HepG2 (cell line): ENCODE data around the gene RAB40C. TPM values are rescaled to one million over a fixed set of nuclear protein-coding genes. Genes with fewer than 3 reads are reported as not detected.

Source experiments
- GABPB1 ChIP-seq: IDR thresholded peaks from 2 replicates; pipeline ENCODE4 v1.6.1; 2016; ENCODE audit warnings: mild to moderate bottlenecking, missing genetic modification reagents, moderate library complexity, missing compliant biosample characterization
- KDM4B ChIP-seq: sonication (generic); formaldehyde crosslinking; IDR thresholded peaks from 2 replicates; pipeline ENCODE4 v1.4.0; 2020; ENCODE audit warnings: missing genetic modification reagents
- NR2F6 ChIP-seq, 2 experiments: IDR thresholded peaks; 2 replicates each; pipeline ENCODE4 v1.6.1; 2016; ENCODE audit warnings: antibody characterized with exemption in 1 of 2, mild to moderate bottlenecking in 1 of 2
- SALL1 ChIP-seq: sonication (generic); formaldehyde crosslinking; IDR thresholded peaks from 2 replicates; pipeline ENCODE4 v1.8.0; 2022; ENCODE audit warnings: mild to moderate bottlenecking, missing genetic modification reagents
- SAP130 ChIP-seq: IDR thresholded peaks from 2 replicates; pipeline ENCODE4 v1.6.1; 2016; ENCODE audit warnings: low read depth
- ZNF263 ChIP-seq: sonication (generic); formaldehyde crosslinking; IDR thresholded peaks from 2 replicates; pipeline ENCODE4 v1.4.0; 2020; ENCODE audit warnings: missing genetic modification reagents
- ZNF441 ChIP-seq: sonication (generic); formaldehyde crosslinking; IDR thresholded peaks from 2 replicates; pipeline ENCODE4 v1.7.0; 2021; ENCODE audit warnings: missing genetic modification reagents, borderline replicate concordance
- ZNF678 ChIP-seq: sonication (generic); formaldehyde crosslinking; IDR thresholded peaks from 2 replicates; pipeline ENCODE4 v1.4.0; 2020; ENCODE audit warnings: mild to moderate bottlenecking, missing genetic modification reagents
- polyA plus RNA-seq, 8 experiments: library from polyadenylated mRNA; depleted of rRNA in 3 of 8; stranded (reverse) in 7 of 8; unstranded in 1 of 8; fragments of >200 nt; fragmentation: Illumina TruSeq in 4 of 8; extraction: Trizol in 4 of 8; gene quantifications; 2 replicates each; pipeline versions ENCODE4 v1.2.1 to v1.2.3, GENCODE V29; 2011 to 2016; ENCODE audit warnings: low read depth in 4 of 8, missing spikeins in 1 of 8, mixed read lengths in 1 of 8; ENCODE audit not compliant: insufficient read depth in 1 of 8
- total RNA-seq, 5 experiments: library from RNA; depleted of rRNA; stranded (reverse); fragments of >200 nt; fragmentation: Illumina TruSeq; extraction: Trizol; gene quantifications; 2 replicates each; pipeline ENCODE4 v1.2.3, GENCODE V29; 2016; ENCODE audit warnings: low read depth in 1 of 5
- TF ChIP-seq, protein P1 (sequence below): sonication (generic); formaldehyde crosslinking; IDR thresholded peaks from 2 replicates; pipeline ENCODE4 v1.5.0; 2020; ENCODE audit warnings: mild to moderate bottlenecking, missing genetic modification reagents
- TF ChIP-seq, protein P2 (sequence below): sonication (generic); formaldehyde crosslinking; IDR thresholded peaks from 2 replicates; pipeline ENCODE4 v1.8.0; 2022; ENCODE audit warnings: mild to moderate bottlenecking, missing genetic modification reagents
- TF ChIP-seq, protein P3 (sequence below): IDR thresholded peaks from 2 replicates; pipeline ENCODE4 v1.6.1; 2016; ENCODE audit warnings: low read depth, borderline replicate concordance
- TF ChIP-seq, protein P4 (sequence below): sonication (generic); formaldehyde crosslinking; IDR thresholded peaks from 2 replicates; pipeline ENCODE4 v1.4.0; 2020; ENCODE audit warnings: mild to moderate bottlenecking, missing genetic modification reagents
- TF ChIP-seq, protein P5 (sequence below): sonication (generic); formaldehyde crosslinking; IDR thresholded peaks from 2 replicates; pipeline ENCODE4 v1.4.0; 2020; ENCODE audit warnings: mild to moderate bottlenecking, missing genetic modification reagents, borderline replicate concordance
- TF ChIP-seq, protein P6 (sequence below): IDR thresholded peaks from 2 replicates; pipeline ENCODE4 v1.6.1; 2018; ENCODE audit warnings: missing genetic modification reagents, mild to moderate bottlenecking, missing compliant biosample characterization
- TF ChIP-seq, protein P7 (sequence below): sonication (generic); formaldehyde crosslinking; IDR thresholded peaks from 2 replicates; pipeline ENCODE4 v1.5.0; 2020; ENCODE audit warnings: missing genetic modification reagents

Gene RAB40C
- total and polyA plus RNA-seq, 2 of the 13 experiments (the other 11 are each of a cell fraction or from before 2014, with no cell fraction given), result 7.7 to 11.5 TPM

DNA sequence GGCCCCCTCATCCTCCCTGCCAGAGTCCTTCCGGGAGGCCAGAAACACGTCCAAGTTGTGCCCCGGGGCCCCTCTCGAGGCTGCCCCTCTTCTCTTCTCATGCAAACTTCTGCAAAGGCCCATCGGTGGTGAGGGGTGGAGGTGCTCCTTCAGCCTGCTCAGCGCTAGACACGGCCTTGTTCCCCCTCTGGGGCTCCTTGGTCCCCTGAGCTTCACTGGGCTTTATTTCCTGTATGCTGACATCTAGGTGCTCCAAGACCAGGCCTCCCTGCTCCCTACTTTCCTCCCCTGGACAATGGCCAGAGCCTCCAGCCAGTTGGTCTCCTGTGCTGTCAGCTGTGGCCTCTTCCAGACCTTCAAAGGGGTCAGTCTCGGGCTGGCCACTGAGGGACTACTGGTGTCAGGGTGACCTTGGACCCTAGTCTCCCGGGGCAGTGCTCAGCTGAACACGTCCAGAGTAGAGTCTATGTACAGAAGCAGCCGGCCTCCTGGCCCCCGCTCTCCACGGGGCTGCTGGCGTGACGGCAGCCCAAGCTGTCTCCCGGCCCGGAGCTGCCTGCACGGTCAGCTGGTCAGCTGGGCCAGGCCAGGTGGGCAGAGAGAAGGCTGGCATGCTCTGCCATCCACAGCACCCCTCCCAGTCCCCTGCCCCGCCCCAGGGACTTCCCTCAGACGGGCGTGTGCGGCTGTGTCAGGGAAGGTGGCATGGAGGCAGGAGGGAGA is 31.4 kb upstream of the RAB40C start (continued):
- TF ChIP-seq, protein P1, sequence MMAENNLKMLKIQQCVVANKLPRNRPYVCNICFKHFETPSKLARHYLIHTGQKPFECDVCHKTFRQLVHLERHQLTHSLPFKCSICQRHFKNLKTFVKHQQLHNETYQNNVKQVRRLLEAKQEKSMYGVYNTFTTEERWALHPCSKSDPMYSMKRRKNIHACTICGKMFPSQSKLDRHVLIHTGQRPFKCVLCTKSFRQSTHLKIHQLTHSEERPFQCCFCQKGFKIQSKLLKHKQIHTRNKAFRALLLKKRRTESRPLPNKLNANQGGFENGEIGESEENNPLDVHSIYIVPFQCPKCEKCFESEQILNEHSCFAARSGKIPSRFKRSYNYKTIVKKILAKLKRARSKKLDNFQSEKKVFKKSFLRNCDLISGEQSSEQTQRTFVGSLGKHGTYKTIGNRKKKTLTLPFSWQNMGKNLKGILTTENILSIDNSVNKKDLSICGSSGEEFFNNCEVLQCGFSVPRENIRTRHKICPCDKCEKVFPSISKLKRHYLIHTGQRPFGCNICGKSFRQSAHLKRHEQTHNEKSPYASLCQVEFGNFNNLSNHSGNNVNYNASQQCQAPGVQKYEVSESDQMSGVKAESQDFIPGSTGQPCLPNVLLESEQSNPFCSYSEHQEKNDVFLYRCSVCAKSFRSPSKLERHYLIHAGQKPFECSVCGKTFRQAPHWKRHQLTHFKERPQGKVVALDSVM (CRISPR knock-in tag), result peak; percentile 94
- TF ChIP-seq NR2F6 (IDR thresholded peaks at IDR 0.05), result peak; percentile 82
- TF ChIP-seq NR2F6 (CRISPR knock-in tag; IDR thresholded peaks at IDR 0.05), result peak; percentile 94
- peak; percentile 87 for TF ChIP-seq KDM4B
- TF ChIP-seq, protein P2, sequence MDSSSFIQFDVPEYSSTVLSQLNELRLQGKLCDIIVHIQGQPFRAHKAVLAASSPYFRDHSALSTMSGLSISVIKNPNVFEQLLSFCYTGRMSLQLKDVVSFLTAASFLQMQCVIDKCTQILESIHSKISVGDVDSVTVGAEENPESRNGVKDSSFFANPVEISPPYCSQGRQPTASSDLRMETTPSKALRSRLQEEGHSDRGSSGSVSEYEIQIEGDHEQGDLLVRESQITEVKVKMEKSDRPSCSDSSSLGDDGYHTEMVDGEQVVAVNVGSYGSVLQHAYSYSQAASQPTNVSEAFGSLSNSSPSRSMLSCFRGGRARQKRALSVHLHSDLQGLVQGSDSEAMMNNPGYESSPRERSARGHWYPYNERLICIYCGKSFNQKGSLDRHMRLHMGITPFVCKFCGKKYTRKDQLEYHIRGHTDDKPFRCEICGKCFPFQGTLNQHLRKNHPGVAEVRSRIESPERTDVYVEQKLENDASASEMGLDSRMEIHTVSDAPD (CRISPR knock-in tag), result peak; percentile 35; the same call in 1 of the 2 replicates
- TF ChIP-seq, protein P3, sequence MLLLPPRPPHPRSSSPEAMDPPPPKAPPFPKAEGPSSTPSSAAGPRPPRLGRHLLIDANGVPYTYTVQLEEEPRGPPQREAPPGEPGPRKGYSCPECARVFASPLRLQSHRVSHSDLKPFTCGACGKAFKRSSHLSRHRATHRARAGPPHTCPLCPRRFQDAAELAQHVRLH, result peak; percentile 72; the same call in 1 of the 2 replicates
- peak; percentile 95 for TF ChIP-seq SAP130 (CRISPR knock-in tag)
- peak; percentile 61 for TF ChIP-seq GABPB1 (CRISPR knock-in tag)
- TF ChIP-seq ZNF263 (CRISPR knock-in tag), result peak; percentile 88
- peak; percentile 91 for TF ChIP-seq SALL1 (CRISPR knock-in tag)
- TF ChIP-seq ZNF441 (CRISPR knock-in tag), result peak; percentile 74; the same call in 1 of the 2 replicates
- TF ChIP-seq, protein P4, sequence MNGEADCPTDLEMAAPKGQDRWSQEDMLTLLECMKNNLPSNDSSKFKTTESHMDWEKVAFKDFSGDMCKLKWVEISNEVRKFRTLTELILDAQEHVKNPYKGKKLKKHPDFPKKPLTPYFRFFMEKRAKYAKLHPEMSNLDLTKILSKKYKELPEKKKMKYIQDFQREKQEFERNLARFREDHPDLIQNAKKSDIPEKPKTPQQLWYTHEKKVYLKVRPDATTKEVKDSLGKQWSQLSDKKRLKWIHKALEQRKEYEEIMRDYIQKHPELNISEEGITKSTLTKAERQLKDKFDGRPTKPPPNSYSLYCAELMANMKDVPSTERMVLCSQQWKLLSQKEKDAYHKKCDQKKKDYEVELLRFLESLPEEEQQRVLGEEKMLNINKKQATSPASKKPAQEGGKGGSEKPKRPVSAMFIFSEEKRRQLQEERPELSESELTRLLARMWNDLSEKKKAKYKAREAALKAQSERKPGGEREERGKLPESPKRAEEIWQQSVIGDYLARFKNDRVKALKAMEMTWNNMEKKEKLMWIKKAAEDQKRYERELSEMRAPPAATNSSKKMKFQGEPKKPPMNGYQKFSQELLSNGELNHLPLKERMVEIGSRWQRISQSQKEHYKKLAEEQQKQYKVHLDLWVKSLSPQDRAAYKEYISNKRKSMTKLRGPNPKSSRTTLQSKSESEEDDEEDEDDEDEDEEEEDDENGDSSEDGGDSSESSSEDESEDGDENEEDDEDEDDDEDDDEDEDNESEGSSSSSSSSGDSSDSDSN (CRISPR knock-in tag), result peak; percentile 78
- TF ChIP-seq ZNF678 (CRISPR knock-in tag), result no peak
- TF ChIP-seq, protein P5, sequence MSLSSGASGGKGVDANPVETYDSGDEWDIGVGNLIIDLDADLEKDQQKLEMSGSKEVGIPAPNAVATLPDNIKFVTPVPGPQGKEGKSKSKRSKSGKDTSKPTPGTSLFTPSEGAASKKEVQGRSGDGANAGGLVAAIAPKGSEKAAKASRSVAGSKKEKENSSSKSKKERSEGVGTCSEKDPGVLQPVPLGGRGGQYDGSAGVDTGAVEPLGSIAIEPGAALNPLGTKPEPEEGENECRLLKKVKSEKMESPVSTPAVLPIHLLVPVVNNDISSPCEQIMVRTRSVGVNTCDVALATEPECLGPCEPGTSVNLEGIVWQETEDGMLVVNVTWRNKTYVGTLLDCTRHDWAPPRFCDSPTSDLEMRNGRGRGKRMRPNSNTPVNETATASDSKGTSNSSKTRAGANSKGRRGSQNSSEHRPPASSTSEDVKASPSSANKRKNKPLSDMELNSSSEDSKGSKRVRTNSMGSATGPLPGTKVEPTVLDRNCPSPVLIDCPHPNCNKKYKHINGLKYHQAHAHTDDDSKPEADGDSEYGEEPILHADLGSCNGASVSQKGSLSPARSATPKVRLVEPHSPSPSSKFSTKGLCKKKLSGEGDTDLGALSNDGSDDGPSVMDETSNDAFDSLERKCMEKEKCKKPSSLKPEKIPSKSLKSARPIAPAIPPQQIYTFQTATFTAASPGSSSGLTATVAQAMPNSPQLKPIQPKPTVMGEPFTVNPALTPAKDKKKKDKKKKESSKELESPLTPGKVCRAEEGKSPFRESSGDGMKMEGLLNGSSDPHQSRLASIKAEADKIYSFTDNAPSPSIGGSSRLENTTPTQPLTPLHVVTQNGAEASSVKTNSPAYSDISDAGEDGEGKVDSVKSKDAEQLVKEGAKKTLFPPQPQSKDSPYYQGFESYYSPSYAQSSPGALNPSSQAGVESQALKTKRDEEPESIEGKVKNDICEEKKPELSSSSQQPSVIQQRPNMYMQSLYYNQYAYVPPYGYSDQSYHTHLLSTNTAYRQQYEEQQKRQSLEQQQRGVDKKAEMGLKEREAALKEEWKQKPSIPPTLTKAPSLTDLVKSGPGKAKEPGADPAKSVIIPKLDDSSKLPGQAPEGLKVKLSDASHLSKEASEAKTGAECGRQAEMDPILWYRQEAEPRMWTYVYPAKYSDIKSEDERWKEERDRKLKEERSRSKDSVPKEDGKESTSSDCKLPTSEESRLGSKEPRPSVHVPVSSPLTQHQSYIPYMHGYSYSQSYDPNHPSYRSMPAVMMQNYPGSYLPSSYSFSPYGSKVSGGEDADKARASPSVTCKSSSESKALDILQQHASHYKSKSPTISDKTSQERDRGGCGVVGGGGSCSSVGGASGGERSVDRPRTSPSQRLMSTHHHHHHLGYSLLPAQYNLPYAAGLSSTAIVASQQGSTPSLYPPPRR (CRISPR knock-in tag), result peak; percentile 90
- TF ChIP-seq, protein P6, sequence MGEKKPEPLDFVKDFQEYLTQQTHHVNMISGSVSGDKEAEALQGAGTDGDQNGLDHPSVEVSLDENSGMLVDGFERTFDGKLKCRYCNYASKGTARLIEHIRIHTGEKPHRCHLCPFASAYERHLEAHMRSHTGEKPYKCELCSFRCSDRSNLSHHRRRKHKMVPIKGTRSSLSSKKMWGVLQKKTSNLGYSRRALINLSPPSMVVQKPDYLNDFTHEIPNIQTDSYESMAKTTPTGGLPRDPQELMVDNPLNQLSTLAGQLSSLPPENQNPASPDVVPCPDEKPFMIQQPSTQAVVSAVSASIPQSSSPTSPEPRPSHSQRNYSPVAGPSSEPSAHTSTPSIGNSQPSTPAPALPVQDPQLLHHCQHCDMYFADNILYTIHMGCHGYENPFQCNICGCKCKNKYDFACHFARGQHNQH, result peak; percentile 85
- TF ChIP-seq, protein P7, sequence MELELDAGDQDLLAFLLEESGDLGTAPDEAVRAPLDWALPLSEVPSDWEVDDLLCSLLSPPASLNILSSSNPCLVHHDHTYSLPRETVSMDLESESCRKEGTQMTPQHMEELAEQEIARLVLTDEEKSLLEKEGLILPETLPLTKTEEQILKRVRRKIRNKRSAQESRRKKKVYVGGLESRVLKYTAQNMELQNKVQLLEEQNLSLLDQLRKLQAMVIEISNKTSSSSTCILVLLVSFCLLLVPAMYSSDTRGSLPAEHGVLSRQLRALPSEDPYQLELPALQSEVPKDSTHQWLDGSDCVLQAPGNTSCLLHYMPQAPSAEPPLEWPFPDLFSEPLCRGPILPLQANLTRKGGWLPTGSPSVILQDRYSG (CRISPR knock-in tag), result no peak
